GM19193 (cell line): Measurements from ENCODE around the gene OR10V1.

ENCODE experiments used
- POLR2A ChIP-seq: IDR thresholded peaks from 4 replicates; pipeline ENCODE4 v1.6.1; 2011; ENCODE audit not compliant: insufficient read depth, insufficient read length; ENCODE audit errors: extremely low read depth

The OR10V1 gene

DNA sequence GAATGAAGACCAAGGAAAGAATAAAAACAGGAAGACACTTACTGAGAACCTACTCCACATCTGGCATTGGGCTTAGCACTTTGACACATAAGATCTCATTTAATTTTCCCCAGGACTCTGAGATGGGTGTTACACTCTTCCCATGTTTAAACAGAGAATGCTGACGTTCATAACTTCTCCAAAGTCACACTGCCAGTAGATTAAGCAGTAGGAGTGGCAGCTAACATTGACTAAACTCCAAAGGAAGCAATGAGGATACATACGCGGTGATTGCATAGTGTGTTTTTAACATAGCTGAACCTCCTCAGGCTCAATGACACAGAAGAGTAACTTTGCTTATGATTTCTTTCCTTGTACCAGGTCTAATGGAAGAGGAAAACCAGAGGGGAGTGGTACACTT, 14.5 kb upstream of the OR10V1 start:
- no peak for TF ChIP-seq POLR2A

DNA sequence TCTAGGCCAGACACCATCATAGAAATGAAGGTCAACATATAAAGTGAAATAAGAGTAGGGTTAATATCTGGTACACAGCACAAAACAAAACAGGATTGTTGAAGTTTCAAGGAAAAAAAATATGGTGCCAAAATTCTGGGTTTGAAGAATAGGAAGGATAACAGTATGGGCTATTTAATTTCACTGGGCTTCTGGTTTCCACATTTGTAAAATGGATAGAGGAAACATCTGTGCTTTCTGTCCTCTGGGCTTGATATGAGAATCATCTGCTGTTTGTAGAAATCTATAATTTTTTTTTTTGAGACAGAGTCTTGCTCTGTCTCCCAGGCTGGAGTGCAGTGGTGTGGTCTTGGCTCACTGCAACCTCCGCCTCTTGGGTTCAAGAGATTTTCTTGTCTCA, 13.8 kb upstream of the OR10V1 start:
- TF ChIP-seq POLR2A, result no peak

DNA sequence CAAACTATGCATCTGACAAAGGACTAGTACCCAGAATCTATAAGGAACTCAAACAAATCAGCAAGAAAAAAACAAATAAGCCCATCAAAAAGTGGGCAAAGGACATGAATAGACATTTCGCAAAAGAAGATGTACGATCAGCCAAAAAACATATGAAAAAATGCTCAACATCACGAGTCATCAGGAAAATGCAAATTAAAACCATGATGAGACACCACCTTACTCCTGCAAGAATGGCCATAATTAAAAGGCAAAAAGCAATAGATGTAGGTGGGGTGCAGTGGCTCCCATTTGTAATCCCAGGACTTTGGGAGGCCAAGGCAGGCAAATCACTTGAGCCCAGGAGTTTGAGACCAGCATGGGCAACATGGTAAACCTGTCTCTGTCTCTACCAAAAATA, 10.4 kb upstream of the OR10V1 start:
- no peak for TF ChIP-seq POLR2A

DNA sequence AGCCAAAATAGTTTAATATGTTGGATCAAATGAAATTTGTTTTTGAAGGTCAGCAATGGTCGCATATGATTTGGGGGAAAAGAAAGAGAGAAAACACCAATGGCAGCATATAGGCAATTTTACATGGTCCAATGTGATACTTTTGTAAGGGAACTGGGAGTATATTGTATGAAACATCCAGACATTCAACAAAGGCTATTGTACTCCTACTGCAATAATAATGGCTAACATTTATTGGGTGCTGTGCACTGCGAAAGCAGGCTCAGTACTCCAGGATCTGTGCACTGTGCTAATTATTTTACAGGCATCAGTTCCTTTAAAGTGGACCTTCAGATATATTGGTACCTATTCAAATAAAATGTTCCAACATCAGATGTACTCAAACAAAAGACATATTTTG, 5.9 kb upstream of the OR10V1 start:
- no peak for TF ChIP-seq POLR2A

DNA sequence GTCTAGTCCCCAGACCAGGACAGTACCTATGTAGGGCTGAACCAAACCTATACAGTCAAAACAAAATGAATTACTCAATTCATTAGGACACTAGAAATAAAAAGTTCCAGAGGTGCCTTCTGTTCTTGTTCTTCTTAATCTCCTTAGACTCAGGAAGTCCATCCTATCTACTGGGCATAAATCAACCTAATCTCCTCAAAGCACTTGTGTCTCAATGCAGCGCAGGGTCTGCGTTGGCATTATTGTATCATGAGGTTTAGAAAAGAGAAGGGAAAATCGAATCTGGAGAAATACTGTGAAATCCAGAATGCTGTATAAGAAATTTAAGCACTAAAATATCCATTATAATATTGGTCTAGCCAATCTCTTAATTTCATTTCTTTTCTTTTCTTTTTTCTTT, 2.4 kb upstream of the OR10V1 start:
- TF ChIP-seq POLR2A, result no peak

DNA sequence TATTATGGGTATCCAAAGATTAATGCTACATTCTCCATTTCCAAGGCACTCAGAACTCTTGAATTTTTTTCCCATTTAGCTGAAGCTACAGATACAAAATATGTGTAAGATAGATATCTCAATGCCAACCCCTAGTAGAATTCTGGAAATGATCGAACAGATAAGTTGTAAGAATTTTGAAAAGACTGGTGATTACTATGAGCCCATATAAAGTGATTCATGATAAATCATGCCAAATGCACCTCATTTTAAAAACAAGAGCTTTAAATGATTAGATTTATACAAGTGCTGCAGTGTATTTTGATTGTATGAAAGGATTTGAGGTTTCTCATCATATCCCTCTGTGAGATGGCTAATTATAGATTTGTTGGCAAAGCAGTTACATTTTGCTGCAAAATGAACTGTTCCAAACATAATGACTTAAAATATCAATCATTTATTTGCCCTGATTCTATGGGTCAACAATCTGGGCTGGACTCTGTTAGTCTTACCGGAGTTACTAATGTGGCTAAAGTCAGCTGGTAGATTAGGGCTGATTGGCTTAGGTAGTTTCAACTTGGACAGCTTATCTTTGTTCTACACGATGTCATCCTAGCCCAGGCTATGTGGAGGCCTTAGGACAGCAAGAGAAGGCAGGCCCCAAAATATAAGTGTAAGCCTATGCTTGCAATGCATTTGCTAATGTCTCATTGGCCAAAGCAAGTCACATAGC, 3.4 kb downstream of the OR10V1 start:
- TF ChIP-seq POLR2A, result no peak

DNA sequence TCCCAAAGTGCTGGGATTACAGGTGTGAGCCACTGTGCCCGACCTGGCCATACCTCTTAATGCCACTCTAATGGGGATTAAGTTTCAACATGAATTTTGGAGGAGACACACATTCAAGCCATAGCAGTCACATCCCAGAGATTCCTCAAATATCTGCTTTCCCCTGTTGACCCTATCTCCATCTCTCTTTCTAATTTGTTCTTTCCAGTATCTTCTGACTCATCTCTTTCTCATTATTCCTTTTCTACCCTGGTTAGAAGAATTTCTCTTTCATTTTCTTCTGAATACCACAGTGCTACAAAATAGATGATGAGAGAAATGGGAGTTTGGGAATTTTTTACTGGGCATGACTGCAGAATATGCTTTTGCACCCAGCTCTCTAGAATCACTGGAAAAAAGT, 5.1 kb downstream of the OR10V1 start:
- no peak for TF ChIP-seq POLR2A

DNA sequence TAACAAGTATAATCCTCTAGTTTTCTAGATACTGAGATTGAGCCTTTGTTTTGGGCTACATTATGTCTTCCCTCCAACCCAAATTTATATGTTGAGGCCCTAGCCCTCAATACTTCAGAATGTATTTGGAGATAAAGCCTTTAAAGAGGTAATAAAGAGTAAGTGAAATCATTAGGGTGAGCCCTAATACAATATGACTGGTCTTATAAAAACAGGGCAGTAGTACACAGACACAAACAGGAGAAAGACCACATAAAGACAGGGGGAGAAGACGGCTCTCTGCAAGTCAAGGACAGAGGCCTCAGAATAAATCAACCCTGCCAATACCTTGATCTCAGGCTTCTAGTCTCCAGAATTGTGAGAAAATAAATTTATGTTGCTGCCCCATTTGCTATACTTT, 6.3 kb downstream of the OR10V1 start:
- TF ChIP-seq POLR2A, result no peak

DNA sequence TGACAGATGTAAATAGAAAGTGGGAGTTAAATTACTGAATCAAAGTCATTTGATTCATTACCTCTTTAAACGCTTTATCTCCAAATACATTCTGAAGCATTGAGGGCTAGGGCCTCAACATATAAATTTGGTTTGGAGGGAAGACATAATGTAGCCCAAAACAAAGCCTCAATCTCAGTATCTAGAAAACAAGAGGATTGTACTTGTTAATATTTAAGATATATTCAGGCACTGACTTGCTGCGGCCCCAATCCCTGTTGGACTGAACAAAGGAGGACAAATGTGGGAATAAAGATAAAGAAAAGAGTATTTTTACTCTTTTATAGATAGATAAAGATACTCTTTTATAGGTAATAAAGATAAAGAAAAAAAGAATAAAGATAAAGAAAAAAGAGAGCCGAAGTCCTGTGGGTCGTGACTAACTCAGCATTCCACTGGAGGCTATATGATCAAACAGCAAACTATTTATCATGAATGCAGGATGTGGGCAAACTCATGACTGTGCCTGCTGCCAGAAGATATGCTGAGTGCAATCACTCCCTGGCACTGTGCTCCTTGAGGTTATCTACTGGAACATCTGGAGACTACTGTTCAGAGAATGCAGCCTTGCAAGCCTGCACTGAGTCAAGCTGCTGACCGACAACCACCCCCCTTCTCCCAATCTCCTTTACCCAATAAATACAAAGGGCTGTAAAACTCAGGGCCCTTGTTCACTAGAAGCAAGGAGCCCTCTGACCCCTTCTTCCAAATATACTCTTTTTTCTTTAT, 6.9 kb downstream of the OR10V1 start:
- no peak for TF ChIP-seq POLR2A

DNA sequence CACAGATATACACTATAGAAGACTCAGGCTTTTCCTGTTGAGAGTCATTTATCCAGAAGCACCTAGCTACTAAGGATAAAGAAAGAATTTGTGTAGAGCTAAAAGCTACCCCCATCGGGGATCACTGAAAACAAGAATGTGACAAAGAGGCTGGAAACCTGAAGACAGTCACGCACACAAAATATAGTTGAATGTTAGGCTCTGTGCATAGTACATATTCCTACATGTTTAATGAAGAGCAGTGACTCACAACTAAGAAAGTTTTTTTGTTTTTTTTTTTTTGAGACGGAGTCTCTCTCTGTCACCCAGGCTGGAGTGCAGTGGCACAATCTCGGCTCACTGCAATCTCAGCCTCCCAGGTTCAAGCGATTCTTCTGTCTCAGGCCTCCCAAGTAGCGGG, 8.4 kb downstream of the OR10V1 start:
- TF ChIP-seq POLR2A, result no peak

DNA sequence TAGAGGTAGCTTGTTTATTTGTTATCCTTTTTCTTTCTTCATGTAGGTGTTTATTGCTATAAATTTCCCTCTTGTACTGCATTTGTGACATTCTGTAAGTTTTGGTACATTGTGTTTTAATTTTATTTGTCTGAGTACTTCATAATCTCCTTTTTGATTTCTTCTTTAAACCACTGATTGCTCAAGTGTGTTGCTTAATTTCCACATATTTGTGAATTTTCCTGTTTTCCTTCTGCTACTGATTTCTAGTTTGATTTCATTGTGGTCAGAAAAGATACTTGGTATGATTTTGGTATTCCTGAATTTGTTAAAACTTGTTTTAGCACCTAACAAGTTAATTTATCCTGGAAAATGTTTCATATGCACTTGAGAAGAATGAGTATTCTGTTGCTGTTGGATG, 15.1 kb downstream of the OR10V1 start:
- TF ChIP-seq POLR2A, result no peak

DNA sequence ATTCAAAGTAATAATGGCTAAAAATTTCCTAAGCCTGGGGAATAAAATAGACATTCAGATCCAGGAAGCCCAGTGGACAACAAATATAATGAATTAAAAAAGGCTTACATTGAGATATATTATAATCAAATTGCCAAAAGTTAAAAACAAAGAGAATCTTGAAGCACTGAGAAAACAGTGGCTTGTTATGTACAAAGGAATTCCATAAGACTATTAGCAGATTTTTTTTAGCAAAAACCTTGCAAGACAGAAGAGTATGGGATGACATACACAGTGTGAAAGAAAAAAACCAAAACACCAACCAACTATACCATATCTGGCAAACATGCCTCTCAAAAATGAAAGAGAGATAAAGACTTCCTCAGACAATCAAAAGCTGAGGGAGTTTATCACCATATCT, 20.7 kb downstream of the OR10V1 start:
- TF ChIP-seq POLR2A, result no peak

DNA sequence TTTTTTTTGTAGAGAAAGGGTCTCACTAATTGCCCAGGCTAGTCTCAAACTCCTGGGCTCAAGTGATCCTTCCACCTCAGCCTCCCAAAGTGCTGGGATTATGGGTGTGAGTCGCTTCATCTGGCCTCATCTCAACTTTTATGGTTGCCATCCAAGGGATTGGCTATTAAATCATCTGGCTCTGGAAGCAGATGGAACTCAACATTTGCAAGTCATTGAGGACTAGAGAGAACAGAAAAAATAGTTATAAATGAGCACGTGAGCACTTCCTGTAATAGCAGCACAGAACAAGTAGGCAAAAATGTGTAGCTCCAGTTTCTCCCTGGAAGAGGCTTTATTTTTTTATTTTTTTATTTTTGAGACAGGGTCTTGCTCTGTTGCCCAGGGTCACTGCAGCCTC, 22.5 kb downstream of the OR10V1 start:
- no peak for TF ChIP-seq POLR2A

DNA sequence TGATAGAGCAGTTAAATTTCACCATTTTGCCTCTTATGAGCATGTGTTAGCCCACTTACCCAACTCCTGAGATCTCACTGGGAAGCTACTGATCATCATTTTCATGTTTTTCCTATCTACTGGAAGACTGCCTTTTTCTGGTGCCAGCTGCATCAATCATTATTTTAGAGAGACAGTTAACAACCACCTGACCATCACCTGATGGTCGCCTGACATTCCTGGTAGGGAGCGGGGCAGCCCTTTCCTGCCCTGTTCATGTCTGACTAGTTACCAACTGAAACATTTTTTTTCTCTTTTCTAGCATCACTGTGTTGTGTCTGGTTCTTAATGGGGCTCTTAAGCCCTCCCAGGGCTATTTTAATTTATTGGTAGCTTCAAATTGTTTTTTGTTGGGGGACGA, 24.6 kb downstream of the OR10V1 start:
- no peak for TF ChIP-seq POLR2A

DNA sequence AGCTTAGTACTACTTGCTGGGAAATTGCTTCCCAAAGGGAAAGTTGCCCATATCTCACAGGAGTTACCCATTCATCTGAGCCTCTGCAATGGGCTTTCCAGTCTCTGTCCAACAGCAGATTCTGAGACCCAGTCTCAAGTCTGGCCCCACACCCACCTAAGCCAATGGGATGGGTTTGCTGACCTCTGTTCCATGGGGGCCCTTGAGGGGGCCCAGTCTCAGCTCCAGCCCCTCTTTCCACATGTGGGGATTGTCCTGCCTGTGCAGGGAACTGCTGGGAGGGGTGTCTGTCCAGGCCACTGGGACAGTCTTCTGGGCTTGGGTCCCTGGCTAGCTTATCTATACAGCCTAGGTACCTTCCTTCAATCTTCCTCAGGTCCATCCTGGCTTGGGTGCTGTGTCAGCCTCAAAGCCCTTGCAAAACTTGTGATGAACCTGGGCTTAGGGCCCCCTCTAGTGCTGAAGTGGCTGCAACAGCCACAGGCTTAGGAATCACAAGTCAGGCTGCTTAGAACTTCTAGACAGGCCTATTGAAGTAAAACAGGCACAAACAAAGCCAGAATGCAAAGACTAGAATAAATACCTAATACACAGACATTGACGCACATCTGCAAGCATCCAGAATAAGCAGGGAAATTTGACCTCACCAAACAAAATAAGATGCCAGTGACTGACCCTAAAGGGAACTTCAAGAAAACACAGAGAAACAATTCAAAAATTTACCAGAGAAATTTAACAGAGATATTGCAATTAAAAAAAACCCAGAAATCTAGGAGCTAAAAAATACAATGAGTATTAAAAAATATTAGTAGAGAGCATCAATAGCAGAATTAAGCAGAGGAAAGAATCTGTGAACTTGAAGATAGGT, 33.1 kb downstream of the OR10V1 start:
- no peak for TF ChIP-seq POLR2A
